Measurements from ENCODE around the gene RAPH1.
"Not testable (repeated sequence)": the region's sequence is repeated elsewhere in the genome, so short reads cannot be mapped to it uniquely, and the experiment has no call there.

The RAPH1 gene

DNA sequence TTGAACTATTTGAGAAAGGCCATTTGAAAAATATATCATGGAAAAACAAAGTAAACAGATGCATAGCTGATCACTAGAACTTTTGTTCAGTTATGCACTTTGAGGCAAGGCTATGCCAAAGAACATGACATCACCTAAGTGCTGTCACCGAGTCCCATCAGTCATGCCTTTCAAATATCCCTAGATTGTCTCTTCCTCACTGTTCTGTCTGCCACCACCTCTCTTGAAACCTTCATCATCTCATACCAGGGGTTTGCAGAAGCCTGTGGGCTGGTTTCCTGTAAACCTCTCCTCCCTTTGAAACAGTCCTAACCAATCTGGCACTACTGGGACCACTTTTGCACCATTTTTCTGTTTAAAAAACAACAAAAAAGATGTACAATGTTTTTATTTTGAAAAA lies 12.3 kb upstream of the RAPH1 start:
- DNase-seq (ENCODE audit: extremely low read depth in 1 of 2, low read depth in 1 of 2): no peak

DNA sequence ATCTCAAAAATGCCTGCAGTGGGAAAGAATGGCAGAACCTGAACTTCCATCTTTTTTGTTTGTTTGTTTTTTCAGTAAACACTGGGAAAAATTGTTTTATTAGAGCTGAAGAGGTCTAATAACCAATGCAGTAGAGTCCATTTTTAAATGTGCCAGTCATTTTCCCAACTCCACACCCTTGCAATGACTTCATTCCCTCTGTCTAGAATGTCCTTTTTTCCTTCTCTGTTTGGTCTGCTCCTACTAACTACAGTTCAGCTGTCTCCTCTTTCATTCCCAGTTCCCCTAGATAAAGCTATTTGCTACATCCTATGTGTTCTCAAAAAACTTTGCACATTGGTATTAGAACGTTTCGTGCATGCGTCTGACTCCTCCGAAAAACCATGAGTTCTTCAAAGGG lies 9.3 kb upstream of the RAPH1 start:
- DNase-seq (ENCODE audit: extremely low read depth in 1 of 2, low read depth in 1 of 2): no peak

DNA sequence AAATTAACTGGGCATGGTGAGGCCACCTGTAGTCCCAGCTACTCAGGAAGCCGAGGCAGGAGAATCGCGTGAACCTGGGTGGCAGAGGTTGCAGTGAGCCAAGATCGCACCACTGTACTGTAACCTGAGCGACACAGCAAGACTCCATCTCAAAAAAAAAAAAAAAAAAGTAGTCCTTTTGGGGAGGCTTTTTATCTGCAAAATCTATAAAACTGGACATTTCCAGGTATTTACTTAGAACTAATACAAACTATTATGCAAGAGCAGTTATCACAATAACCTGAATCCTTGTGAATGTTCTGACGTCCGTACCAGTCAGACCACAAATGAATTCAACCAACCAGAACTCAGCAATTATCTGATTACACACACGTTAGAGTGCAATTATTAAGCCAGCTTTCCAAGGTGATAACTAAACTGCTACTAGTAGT lies 8.8 kb upstream of the RAPH1 start:
- no peak for DNase-seq (ENCODE audit: extremely low read depth in 1 of 2, low read depth in 1 of 2)

DNA sequence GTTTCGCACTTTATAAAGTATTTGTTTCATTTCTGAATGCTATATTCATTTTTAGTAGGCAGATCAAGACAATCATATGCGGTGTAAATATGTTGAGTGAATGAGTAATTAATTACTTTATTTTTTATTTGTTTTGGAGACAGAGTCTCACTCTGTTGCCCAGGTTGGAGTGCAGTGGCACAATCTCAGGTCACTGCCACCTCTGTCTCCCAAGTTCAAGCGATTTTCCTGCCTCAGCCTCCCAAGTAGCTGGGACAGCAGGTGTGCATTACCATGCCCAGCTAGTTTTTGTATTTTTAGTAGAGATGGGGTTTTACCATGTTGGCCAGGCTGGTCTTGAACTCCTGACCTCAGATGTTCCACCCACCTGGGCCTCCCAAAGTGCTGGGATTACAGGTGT lies 5.5 kb upstream of the RAPH1 start:
- DNase-seq (ENCODE audit: extremely low read depth in 1 of 2, low read depth in 1 of 2): not testable (repeated sequence)

DNA sequence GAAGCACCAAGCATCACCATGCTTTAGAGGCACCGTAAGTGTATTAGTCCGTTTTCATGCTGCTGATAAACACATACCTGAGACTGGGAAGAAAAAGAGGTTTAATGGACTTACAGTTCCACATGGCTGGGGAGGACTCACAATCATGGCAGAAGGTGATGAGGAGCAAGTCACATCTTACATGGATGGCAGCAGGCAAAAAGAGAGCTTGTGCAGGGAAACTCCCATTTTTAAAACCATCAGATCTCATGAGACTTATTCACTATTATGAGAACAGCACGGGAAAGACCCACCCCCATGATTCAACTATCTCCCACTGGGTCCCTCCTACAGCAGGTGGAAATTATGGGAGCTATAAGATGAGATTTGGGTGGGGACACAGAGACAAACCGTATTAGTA lies 3.1 kb upstream of the RAPH1 start:
- not testable (repeated sequence) for DNase-seq (ENCODE audit: extremely low read depth in 1 of 2, low read depth in 1 of 2)

DNA sequence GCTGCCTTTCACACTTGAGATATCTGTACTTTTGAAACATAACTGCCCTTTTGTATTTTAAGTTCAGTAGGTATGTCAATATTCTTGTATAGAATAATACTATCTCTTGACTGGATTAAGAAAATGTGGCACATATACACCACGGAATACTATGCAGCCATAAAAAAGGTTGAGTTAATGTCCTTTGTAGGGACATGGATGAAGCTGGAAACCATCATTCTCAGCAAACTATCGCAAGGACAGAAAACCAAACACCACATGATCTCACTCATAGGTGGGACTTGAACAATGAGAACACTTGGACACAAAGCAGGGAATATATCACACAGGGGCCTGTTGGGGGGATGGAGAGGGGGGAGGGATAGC lies 1.5 kb upstream of the RAPH1 start:
- not testable (repeated sequence) for DNase-seq (ENCODE audit: extremely low read depth in 1 of 2, low read depth in 1 of 2)

DNA sequence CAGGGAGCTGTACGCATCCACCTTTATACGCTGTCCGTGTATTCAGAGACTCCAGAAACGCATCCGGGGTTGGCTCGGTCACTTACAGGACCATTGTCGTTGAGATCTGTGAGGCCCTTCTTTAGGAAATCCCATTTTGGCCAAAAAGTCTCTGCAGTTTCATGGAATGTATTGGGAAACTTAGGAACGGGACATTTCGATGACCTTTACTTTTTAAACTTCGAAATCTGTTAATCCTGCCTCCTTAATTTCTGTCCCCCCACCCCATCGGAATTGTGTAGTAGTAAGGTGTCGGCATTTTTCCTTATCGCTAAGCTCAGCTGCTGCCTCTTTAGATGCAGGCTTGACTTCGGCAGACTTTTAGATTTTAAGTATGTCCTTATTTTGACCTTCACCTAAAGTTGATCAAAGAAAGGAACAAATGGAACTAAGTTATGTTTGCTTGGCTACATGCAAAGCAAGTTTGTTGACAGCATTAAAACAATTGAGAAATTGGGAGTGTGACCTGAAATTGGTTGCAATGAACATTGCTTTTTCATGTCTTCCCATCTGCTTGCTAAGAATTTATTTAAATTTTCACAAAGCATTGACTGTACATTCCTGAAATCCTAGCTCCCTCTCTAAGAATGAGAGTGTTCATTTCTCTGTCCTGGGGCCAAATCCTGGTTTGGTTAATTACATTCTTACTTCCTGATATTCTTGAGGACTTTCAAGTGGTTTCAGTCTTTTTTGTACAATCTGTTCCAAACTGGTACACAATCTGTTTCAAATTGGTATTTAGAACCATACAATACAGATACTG lies 884 bp upstream of the RAPH1 start:
- DNase-seq (ENCODE audit: extremely low read depth in 1 of 2, low read depth in 1 of 2): no peak

DNA sequence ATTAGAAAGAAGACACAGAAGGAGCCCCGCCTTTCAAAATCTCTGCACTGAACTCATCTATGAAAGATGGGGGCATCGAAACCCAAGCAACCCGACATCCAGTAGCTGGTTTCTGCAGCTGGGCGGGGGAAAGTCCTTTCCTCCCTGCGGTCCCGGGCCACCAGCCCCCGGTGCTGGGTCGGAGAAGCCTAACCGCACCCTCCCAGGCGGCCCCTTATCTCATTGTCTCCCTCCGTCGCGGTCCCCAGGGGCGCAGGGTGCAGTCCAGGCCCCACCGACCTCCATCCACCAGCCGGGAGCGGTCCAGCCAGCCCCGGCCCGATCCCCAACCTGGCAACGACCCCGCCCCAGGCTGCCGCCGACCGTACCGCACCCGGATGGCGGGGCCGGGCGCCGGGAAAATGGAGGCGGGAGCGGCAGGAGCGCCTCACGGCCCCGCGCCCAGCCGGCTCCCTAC lies 452 bp downstream of the RAPH1 start:
- no peak for DNase-seq (ENCODE audit: extremely low read depth in 1 of 2, low read depth in 1 of 2)

DNA sequence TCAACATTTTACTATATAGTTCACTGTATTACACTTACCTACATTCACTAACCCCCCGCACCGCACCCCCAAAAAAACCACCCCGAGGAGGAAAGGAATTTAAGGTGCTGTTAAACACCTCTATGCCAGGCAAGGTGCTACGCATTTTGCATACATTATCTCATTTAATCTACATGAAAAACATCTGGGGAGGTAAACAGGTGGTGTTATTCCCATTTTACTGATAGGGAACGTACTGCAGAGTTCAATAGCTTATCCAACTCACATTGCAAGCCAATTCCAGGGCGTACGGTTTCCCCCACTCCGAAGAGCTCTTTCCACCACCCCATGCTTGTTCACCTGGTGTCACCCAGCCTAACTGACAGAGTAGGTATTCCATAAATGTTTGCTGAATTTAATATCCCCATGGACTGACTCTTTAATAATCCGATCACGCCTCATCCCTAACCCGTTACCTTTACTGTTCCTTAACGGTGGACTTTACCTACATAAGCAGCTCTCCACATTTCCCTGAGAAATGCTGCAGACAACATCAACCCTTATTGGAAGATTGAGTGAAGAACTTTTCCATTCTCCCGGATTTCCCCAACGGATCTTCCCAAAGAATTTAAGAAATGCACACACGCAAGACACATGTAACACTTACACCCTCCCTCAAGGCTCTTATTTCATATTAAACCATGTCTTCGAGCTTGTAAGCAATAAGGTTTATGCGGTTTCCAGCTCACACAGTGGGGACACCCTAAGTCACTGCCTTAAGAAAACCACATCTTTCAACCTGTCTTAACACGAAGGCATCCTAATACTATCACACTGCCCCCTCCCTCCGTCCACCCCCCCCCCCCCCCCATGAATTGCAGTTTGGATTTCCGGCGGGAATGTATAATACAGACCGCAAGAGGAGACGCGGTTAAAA lies 1.2 kb downstream of the RAPH1 start:
- no peak for DNase-seq (ENCODE audit: extremely low read depth in 1 of 2, low read depth in 1 of 2)

DNA sequence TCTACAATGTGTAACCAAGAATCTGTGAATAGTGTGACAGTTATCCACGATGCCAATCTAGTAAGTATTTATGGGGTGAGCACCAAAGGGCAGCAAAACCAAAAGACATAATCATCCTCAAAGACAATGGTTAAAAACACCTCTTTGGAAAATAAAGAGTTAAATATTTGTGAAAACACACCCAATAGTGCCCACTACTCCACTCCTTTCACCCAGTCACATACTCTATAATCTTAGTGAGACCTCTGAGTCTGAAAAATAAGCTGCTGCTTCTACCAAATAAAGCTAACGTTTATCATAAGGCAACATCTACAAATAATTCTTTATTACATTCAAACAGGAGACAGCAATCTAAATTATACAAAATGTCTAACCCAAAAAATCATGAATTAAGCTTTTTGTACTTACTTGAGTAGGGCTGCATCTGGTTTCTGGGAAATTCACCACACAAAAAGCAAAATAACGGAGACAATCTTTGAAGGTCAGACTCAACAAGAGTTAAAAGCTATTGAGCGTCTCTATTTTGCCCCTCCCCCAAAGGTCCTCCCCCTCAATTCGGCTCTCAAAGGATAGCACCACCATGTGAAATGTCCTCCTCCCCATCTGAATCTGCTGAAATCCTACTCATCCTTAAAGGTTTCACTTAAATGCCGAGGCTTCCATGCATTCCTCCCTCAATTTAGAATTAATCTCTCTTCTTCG lies 2.0 kb downstream of the RAPH1 start:
- DNase-seq (ENCODE audit: extremely low read depth in 1 of 2, low read depth in 1 of 2): no peak

DNA sequence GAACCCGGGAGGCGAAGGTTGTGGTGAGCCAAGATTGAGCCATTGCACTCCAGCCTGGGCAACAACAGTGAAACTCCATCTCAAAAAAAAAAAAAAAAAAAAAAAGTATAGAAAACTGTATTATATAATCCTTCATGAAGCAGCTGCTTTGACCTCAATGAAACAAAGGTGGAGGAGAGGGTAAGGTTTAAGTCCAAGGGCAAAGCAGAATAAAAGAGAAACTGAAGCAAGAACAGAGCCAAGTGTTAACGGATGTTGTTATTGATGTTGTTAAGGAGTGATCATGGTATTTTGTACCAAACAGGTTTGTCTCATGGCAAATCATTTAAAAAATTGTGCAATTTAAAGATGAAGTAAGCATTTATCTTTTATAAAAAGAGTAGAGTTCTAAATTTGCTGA lies 7.4 kb downstream of the RAPH1 start:
- DNase-seq (ENCODE audit: extremely low read depth in 1 of 2, low read depth in 1 of 2): no peak

DNA sequence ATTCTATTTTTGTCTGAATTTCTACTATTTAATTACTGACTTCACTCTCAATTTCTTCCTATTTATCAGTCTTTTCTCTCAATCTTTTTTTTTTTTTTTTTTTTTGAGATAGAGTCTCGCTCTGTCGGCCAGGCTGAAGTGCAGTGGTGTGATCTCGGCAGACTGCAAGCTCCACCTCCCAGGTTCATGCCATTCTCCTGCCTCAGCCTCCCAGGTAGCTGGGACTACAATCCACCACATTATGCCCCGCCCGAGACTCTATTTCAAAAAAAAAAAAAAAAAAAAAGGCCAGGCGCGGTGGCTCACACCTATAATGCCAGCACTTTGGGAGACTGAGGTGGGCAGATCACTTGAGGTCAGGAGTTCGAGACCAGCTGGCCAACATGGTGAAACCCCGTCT lies 21.8 kb downstream of the RAPH1 start:
- DNase-seq (ENCODE audit: extremely low read depth in 1 of 2, low read depth in 1 of 2): not testable (repeated sequence)

DNA sequence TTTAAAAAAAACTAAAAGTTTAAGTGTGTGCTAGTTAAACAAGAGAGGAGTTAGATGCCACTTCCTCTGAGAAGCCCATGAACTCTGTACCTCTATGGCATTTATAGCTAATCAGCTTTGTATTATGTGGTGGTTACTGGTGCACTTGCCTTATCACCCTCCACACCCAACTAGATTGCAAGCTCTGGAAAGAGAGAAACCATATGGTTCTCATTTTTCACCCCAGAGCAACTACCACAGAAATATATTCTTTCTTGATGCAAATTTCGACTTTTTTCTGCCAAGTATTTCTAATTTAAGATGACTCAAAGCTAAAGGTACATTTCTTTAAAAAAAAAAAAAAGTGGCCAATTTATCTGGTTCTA lies 24.2 kb downstream of the RAPH1 start:
- DNase-seq (ENCODE audit: extremely low read depth in 1 of 2, low read depth in 1 of 2): no peak

DNA sequence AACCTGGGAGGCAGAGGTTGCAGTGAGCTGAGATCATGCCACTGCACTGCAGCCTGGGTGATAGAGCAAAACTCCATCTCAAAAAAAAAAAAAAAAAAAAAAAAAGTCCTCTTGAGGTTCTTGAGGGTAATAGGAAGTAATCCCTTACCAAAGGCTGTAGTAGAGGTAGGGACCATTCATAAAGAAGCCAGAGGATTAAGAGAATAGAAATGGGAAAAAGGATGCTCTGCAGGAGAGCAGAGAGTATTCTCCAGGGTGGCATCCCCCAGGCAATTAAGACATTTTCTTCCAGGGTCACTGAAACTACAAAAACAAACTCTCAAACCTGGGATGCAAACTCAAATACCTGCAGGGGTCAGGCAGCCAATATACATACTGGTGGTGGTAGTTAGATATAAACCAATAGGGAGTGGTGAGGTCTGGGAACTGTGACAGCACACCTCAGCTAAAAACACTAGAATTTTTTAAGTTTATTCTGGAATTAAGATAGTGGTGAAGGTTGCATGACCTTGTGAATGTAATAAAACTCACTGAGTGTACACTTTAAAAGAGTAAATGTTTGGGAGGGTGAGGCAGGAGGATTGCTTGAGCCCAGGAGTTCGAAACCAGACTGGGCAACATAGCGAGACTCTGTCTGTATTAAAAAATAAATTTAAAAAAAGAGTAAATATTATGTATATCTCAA lies 24.7 kb downstream of the RAPH1 start:
- DNase-seq (ENCODE audit: extremely low read depth in 1 of 2, low read depth in 1 of 2): no peak

DNA sequence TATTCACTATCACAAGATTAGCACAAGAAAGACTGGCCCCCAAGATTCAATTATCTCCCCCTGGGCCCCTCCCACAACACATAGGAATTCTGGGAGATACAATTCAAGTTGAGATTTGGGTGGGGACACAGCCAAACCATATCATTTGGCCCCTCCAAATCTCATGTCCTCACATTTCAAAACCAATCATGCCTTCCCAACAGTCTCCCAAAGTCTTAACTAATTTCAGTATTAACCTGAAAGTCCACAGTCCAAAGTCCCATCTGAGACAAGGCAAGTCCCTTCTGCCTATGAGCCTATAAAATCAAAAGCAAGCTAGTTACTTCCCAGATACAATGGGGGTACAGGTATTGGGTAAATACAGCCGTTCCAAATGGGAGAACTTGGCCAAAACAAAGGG lies 31.6 kb downstream of the RAPH1 start:
- DNase-seq (ENCODE audit: extremely low read depth in 1 of 2, low read depth in 1 of 2): not testable (repeated sequence)

DNA sequence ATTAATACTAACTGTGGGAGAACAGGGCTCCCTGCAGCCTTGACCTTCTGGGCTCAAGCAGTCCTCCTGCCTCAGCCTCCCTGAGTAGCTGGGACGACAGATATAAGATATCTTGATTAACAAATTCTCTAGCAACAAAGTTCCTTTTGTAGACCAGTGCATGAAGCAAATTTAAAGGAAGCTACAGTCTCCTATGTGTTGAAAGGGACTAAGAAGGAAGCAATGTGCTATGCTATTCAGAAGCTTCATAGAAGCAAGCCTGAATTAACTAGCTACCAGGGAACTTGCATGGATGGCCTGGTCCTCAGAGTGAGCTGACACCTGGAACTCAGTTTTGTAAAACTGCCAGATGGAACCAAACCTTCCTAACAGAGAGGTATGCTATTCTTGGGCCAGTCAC lies 33.2 kb downstream of the RAPH1 start:
- DNase-seq (ENCODE audit: extremely low read depth in 1 of 2, low read depth in 1 of 2): no peak

DNA sequence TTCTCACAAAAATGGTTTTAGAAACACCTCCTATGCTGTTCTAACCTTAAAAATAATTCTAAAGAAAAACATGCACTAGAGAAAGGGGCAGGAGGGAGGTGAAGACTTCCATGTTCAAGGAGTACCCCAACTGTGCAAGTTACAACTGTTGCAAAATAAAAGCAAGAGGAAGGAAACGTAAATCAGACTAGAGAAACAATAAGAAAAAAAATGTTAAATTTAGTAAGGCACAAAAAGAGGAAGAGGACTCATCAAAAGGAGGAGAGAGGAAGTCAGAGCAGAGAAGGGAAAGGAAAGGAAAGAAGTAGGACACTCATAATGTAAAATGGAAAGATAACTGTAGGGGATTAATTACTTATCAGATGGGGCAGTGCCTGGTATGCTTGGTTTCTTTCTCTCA lies 34.1 kb downstream of the RAPH1 start:
- DNase-seq (ENCODE audit: extremely low read depth in 1 of 2, low read depth in 1 of 2): no peak

DNA sequence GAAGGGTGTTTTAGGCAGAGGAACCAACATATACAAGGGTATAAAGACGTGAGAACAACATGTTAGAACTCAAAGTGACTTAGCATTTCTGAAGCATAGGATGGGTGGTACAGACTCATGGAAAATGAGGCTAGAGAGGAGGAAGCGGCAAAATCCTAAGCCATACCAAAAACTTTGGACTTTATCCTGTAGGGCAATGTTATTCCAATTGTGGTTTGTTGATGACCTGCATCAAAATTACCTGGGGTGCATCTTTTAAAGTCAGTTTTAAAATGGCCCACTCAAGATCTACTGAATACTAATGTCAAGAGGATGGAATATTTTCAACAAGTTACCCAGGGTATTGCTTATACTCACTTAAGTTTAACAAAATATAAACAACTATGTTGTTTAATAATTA lies 34.8 kb downstream of the RAPH1 start:
- no peak for DNase-seq (ENCODE audit: extremely low read depth in 1 of 2, low read depth in 1 of 2)

DNA sequence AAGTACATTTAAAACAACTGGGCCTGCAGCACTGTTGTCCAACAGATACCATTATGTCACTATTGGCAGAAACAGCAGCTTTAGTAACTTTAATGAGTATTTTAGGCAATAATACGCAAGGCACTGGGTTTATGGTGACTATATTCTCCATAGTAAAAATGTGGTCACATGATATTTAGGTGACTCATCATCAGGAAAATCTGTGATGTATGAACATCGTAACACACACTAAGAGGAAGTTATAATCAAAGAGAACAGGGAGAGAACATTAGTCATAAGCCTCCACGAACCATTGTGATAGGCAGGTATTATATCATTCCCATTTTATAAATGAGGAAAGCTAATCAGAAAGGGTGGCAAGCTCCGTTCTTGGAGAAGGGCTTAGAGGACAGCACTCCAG lies 36.9 kb downstream of the RAPH1 start:
- no peak for DNase-seq (ENCODE audit: extremely low read depth in 1 of 2, low read depth in 1 of 2)

DNA sequence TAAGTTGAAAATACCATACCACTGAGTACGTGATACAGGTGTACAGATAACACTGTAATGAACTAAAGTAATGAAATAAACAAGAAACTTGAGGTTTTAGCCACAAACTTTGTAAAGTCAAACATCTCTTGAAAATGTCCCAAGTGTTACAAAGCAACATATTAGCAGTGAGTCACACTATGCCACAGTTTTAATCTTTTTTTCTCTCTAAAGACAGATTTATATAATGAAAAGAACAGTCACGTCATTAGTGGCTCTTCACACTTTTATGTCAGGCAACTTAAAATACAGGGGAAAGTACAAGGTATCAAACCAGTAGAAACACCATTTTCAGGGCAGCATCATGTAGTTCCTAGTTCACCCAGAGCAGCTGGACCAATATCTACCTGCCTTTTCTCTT lies 42.1 kb downstream of the RAPH1 start:
- DNase-seq (ENCODE audit: extremely low read depth in 1 of 2, low read depth in 1 of 2): no peak

DNA sequence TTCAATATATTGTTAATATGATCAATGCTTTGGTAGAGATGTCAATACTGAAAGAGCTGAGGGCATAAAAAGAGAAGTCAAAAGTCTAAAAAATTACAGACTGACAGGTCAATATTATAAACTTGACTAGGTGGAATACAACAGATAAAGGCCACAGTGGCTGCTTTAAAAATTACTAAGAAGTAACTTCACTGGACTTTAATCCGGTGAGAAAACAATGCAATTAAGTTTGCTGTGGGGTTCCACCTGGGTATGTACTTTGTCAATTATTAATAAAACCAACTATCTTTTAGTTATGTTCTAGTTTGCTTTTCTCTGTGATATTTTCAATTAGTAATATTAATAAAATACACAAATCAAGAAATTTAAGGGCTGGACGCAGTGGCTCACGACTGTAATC lies 44.7 kb downstream of the RAPH1 start:
- DNase-seq (ENCODE audit: extremely low read depth in 1 of 2, low read depth in 1 of 2): no peak
